ENCODE results near the gene BACH1.
A peak's percentile ranks its signal among the peaks of the same experiment; 100 is the strongest.

BACH1 gene

GRCh38 chr21:29290240-29290639 is 8.5 kb upstream of the BACH1 start:
- DNase-seq (ENCODE audit: low read depth in 2 of 3, low spot score in 1 of 3) = no peak

- no peak for DNase-seq (ENCODE audit: low read depth in 2 of 3, low spot score in 1 of 3)
Measured at GRCh38 chr21:29293495-29293894, 5.2 kb upstream of the BACH1 start.

- no peak for DNase-seq (ENCODE audit: low read depth in 2 of 3, low spot score in 1 of 3)
Measured at GRCh38 chr21:29295066-29295650, 3.6 kb upstream of the BACH1 start.

- DNase-seq (ENCODE audit: low read depth in 2 of 3, low spot score in 1 of 3) = no peak
Measured at GRCh38 chr21:29296446-29296845, 2.3 kb upstream of the BACH1 start.

- no peak for DNase-seq (ENCODE audit: low read depth in 2 of 3, low spot score in 1 of 3)
Measured at GRCh38 chr21:29297483-29298347, 1.0 kb upstream of the BACH1 start.

GRCh38 chr21:29299046-29299915 is 559 bp downstream of the BACH1 start:
- peak; percentile 45 to 63 (median 60) for DNase-seq (ENCODE audit: low read depth in 2 of 3, low spot score in 1 of 3)

DNA sequence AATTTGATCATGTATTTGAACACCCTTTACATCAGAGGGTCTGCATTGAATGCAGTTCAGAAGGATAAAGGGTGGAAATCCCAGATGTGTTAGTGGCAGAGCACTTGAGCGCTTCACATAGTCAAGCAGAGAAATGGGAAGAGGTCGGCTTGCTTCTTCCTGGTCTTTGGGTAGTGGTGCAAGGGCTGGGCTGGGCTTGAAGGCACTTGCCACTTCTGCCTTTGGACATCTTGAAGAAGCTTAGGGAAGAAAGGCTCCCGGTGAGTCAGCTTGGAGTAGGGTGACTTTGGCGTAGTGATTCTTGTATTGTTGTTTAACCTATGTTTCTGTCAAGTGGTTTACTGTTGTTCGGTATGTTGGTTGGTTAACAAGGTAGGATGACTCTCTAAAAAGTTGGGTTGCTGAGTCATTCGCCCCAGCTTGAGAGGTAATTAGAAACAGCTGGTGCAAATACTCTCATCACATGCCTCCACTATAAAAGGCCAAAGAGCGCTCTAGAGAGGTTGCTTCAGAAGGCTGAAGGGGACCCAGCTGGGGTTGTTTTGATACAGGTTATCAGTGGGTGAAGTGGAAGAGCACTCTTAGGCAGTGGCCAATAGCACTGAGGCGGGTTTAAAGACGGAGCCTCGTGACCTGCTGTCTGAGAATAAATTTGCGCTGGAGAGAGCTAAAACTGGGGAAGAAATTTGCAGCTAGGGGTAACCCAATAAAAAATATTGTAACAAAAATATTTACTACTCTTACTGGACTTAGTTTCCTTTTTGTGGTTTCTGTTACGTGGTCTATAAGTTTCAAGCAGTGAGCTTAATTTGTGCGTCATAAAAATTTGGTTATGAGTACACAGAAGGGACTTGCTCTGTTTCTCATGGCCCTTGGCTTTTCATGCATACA is 1.4 kb downstream of the BACH1 start:
- peak in 2 of 3 donors; percentile 36 to 41 for DNase-seq (ENCODE audit: low read depth in 2 of 3, low spot score in 1 of 3)

GRCh38 chr21:29300807-29301138 is 2.1 kb downstream of the BACH1 start:
- DNase-seq (ENCODE audit: low read depth in 2 of 3, low spot score in 1 of 3) = no peak

- no peak for DNase-seq (ENCODE audit: low read depth in 2 of 3, low spot score in 1 of 3)
Measured at GRCh38 chr21:29301691-29302090, 3.0 kb downstream of the BACH1 start.

DNA sequence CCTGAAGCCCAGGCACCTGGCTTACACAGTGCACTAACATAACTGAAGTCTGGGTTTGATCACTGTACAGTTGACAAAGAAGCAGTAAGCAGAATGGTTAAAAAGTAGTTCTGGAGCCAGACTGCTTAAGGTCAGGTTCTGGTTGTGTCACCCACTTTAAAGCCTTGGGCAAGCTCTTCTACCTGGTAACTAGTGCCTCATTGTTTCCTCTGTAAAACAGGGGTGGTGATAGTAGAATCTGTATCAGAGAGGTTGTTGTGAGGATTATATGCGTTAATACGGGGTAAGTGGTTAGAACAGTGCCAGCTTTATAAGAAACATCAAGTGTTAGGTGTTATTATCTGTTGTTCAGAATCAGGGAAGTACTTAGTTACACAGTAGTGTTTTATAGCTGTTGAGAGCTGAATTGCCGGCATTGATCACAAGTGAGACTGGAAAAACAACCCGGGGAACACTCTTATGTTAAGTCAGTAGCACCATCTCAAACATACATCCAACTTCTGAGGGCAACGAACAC is 3.7 kb downstream of the BACH1 start:
- no peak for DNase-seq (ENCODE audit: low read depth in 2 of 3, low spot score in 1 of 3)

DNA sequence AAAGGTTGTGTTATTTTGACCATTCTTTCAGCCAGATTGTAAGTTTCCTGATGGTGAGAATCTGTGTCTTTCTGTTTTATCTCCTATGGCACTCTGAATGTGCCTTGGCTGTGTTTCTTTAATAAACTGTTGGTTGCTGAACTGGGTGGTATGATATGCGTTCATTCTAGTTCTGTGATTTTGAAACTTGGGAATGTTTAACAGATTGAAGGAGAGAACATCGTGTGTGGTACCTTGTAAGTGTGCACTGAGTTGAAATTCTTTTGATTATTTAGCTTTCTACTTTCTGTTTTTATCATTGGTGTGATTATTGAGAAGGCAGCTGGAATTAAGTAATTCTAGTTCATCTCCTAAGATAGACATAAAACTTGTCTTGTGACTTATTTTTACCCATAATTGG is 4.6 kb downstream of the BACH1 start:
- no peak for DNase-seq (ENCODE audit: low read depth in 2 of 3, low spot score in 1 of 3)

DNA sequence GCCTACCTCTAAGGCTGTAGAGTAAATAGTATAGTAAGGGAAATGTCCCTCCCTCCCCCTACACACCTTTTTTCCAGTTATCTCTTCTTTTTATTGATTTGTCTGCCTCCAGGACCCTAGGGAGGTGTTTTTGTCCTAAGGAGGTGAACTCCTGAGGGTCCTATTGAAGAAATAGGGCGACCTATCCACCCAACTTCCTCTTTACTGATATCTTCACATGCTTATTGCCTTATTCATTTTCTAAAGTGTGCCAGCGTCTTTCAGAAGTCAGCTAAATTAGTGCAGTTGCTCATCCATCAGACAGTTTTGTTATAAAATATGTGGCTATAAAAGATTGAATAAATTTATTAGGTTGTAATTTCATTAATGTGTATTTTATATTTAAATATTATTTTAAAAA is 5.9 kb downstream of the BACH1 start:
- no peak for DNase-seq (ENCODE audit: low read depth in 2 of 3, low spot score in 1 of 3)

- DNase-seq (ENCODE audit: low read depth in 2 of 3, low spot score in 1 of 3) = no peak
Measured at GRCh38 chr21:29305068-29305467, 6.3 kb downstream of the BACH1 start.

DNA sequence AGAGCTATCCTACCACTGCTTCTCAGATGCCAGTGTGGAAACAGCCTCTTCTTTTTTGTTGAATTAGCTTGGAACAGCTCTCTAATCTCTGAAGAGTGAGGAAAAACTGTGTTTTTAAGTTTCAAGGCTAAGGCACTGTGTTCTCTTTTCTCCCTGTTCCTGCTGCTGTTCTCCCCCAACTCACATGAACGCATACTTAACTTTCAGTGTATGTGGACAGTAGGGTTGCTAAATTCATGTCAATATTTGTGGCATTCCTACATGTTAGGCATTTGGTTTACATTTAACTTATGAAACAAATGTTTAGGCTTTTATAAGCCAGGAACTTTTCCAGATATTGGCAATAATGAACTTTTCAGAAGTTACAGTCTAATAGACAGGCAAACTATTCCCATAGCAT is 6.8 kb downstream of the BACH1 start:
- no peak for DNase-seq (ENCODE audit: low read depth in 2 of 3, low spot score in 1 of 3)

- DNase-seq (ENCODE audit: low read depth in 2 of 3, low spot score in 1 of 3) = no peak
Measured at GRCh38 chr21:29306920-29307319, 8.2 kb downstream of the BACH1 start.

- DNase-seq (ENCODE audit: low read depth in 2 of 3, low spot score in 1 of 3) = no peak
Measured at GRCh38 chr21:29307718-29308455, 9.2 kb downstream of the BACH1 start.

DNA sequence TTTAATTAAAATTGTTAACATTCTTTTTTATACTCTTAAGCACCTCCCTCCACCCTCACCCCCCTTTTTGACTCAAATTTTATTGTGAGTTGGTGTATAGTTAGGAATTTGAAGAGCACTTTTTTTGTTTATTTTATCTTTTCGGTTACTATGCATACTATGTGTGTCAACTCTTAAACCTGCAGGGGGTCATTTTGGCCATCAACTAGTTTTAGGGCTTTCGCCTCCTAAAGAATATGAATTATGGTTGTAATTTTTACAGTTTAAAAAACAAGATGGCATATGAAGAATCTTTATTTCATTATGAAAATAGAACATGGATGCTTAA is 9.7 kb downstream of the BACH1 start:
- no peak for DNase-seq (ENCODE audit: low read depth in 2 of 3, low spot score in 1 of 3)

GRCh38 chr21:29309703-29310102 is 11.0 kb downstream of the BACH1 start:
- no peak for DNase-seq (ENCODE audit: low read depth in 2 of 3, low spot score in 1 of 3)

- DNase-seq (ENCODE audit: low read depth in 2 of 3, low spot score in 1 of 3) = no peak
Measured at GRCh38 chr21:29311802-29312201, 13.1 kb downstream of the BACH1 start.

DNA sequence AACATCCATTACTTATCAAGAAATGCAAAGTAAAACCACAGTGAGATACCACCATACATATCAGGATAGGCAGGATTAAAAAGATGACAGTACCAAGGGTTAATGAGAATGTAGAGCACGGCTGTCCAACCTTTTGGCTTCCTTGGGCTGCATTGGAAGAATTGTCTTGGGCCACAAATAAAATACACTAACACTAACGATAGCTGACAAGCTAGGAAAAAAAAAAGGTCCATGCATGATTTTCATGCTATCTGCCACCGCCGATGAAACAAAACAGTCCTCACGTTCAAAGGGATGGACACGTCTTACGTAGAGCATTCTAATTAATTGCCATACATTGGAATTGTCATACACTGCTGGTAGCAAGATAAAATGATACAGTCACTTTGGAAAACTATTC is 14.3 kb downstream of the BACH1 start:
- DNase-seq (ENCODE audit: low read depth in 2 of 3, low spot score in 1 of 3) = no peak
